Tibial nerve (tissue), 4 donors: ENCODE data around the gene TATDN3.

Source experiments
- EP300 ChIP-seq, 2 donors: sonication (generic); formaldehyde crosslinking; IDR thresholded peaks; one replicate each; pipeline ENCODE4 v1.6.1; 2017; ENCODE audit warnings: antibody characterized with exemption in 2 of 2, mild to moderate bottlenecking in 1 of 2
- TF ChIP-seq, protein P1 (sequence below), 5 experiments: fragments of 200-600 bp in 3 of 5; fragments of 450-650 bp in 2 of 5; sonication (generic) in 3 of 5; IDR thresholded peaks; one replicate each; pipeline ENCODE4 v1.5.1; 2016 to 2019; ENCODE audit warnings: antibody characterized with exemption in 5 of 5, mild to moderate bottlenecking in 3 of 5, moderate library complexity in 2 of 5

DNA sequence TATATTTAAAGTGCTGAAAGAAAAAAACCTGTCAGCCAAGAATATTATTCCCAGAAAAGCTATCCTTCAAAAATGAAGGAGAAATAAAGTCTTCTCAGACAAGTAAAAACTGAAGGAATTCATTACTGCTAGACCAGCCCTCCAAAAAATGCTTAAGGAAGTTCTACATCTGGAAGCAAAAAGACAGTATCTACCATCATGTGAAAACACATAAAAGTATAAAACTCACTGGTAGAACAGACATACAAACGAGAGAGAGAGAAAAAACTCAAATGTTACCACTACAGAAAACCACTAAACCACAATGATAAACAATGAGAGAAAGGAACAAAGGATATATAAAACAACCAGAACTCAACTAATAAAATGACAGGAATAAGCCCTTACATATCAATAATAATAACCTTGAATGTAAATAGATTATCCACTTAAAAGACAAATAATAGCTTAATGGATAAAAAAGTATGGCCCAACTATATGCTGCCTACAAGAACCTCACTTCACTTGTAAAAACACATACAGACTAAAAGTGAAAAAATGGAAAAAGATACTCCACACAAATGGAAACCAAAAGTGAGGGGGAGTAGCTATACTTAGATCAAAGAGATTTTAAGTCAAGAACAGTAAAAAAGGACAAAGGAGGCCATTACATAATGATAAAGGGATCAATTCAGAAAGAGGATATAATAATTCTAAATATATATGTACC, 22.1 kb upstream of the TATDN3 start:
- TF ChIP-seq, protein P1, sequence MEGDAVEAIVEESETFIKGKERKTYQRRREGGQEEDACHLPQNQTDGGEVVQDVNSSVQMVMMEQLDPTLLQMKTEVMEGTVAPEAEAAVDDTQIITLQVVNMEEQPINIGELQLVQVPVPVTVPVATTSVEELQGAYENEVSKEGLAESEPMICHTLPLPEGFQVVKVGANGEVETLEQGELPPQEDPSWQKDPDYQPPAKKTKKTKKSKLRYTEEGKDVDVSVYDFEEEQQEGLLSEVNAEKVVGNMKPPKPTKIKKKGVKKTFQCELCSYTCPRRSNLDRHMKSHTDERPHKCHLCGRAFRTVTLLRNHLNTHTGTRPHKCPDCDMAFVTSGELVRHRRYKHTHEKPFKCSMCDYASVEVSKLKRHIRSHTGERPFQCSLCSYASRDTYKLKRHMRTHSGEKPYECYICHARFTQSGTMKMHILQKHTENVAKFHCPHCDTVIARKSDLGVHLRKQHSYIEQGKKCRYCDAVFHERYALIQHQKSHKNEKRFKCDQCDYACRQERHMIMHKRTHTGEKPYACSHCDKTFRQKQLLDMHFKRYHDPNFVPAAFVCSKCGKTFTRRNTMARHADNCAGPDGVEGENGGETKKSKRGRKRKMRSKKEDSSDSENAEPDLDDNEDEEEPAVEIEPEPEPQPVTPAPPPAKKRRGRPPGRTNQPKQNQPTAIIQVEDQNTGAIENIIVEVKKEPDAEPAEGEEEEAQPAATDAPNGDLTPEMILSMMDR (IDR thresholded peaks at IDR 0.05): no peak
- TF ChIP-seq EP300 (IDR thresholded peaks at IDR 0.05): no peak
